WTC11 (cell line): Measurements from ENCODE around the gene LRATD1. TPM values are rescaled to one million over a fixed set of nuclear protein-coding genes. Genes with fewer than 3 reads are reported as not detected.

Source experiments
- ATAC-seq: fragments of 200-7000 bp; cut with Tn5 transposase; 2 replicates; pipeline ENCODE4 v1.10.0; 2021; ENCODE audit warnings: mild to moderate bottlenecking, moderate library complexity
- CTCF ChIA-PET: fragments of 300-600 bp; sonication (Branson Sonifier 250); formaldehyde crosslinking; loops from one replicate; lab custom pipeline; 2021; ENCODE audit warnings: antibody characterized with exemption; lab: Charles Lee
- POLR2A ChIA-PET: fragments of 350-600 bp; sonication (Branson Sonifier 250); formaldehyde crosslinking; loops from one replicate; lab custom pipeline; 2021; ENCODE audit warnings: antibody characterized with exemption; lab: Charles Lee
- DNase-seq: peaks from one replicate; pipeline ENCODE4 v3.0.0; 2021; ENCODE audit warnings: low spot score
- H3K27ac Mint-ChIP-seq: 2 replicates; pipeline ENCODE4 v1.8.0; 2021; ENCODE audit warnings: mixed read lengths
- H3K27me3 Mint-ChIP-seq: 2 replicates; pipeline ENCODE4 v1.8.0; 2021; ENCODE audit warnings: low read depth, mild to moderate bottlenecking, moderate library complexity, mixed read lengths
- H3K36me3 Mint-ChIP-seq: 2 replicates; pipeline ENCODE4 v1.8.0; 2021; ENCODE audit warnings: mixed read lengths
- H3K4me1 Mint-ChIP-seq: 2 replicates; pipeline ENCODE4 v1.8.0; 2022; ENCODE audit warnings: mixed read lengths
- H3K4me3 Mint-ChIP-seq: 2 replicates; pipeline ENCODE4 v1.8.0; 2021; ENCODE audit warnings: mild to moderate bottlenecking, moderate library complexity, mixed read lengths
- H3K9me3 Mint-ChIP-seq: 2 replicates; pipeline ENCODE4 v1.8.0; 2021; ENCODE audit warnings: mixed read lengths
- ARID4B ChIP-seq: sonication (generic); formaldehyde crosslinking; IDR thresholded peaks from 2 replicates; pipeline ENCODE4 v1.8.0; 2023; ENCODE audit warnings: missing genetic modification reagents, mild to moderate bottlenecking, borderline replicate concordance
- ATF1 ChIP-seq: sonication (generic); formaldehyde crosslinking; IDR thresholded peaks from 2 replicates; pipeline ENCODE4 v1.8.1; 2023; ENCODE audit warnings: mild to moderate bottlenecking, moderate library complexity, missing genetic modification reagents
- ELF4 ChIP-seq: sonication (generic); formaldehyde crosslinking; IDR thresholded peaks from 2 replicates; pipeline ENCODE4 v1.8.1; 2022; ENCODE audit warnings: low read depth, mild to moderate bottlenecking, moderate library complexity, missing genetic modification reagents
- ESRRA ChIP-seq: sonication (generic); formaldehyde crosslinking; IDR thresholded peaks from 2 replicates; pipeline ENCODE4 v1.8.1; 2022; ENCODE audit warnings: mild to moderate bottlenecking, missing genetic modification reagents, borderline replicate concordance
- ETV6 ChIP-seq: sonication (generic); formaldehyde crosslinking; IDR thresholded peaks from 2 replicates; pipeline ENCODE4 v1.8.1; 2022; ENCODE audit warnings: mild to moderate bottlenecking, missing genetic modification reagents
- FOXP1 ChIP-seq: sonication (generic); formaldehyde crosslinking; IDR thresholded peaks from 2 replicates; pipeline ENCODE4 v1.8.0; 2022; ENCODE audit warnings: missing genetic modification reagents, mild to moderate bottlenecking, moderate library complexity, borderline replicate concordance
- IRF2 ChIP-seq: sonication (generic); formaldehyde crosslinking; IDR thresholded peaks from 2 replicates; pipeline ENCODE4 v1.8.0; 2022; ENCODE audit warnings: low read depth, missing genetic modification reagents, borderline replicate concordance
- MAX ChIP-seq: sonication (generic); formaldehyde crosslinking; IDR thresholded peaks from 2 replicates; pipeline ENCODE4 v1.8.0; 2022; ENCODE audit warnings: mild to moderate bottlenecking, missing genetic modification reagents
- NR2C2 ChIP-seq: sonication (generic); formaldehyde crosslinking; IDR thresholded peaks from 2 replicates; pipeline ENCODE4 v1.8.0; 2022; ENCODE audit warnings: mild to moderate bottlenecking, missing genetic modification reagents
- NR3C1 ChIP-seq: sonication (generic); formaldehyde crosslinking; conservative IDR thresholded peaks from 2 replicates; pipeline ENCODE4 v1.8.1; 2023; ENCODE audit warnings: low read depth, mild to moderate bottlenecking, missing genetic modification reagents
- PRRX2 ChIP-seq: fragments of 250-450 bp; sonication (Bioruptor Pico); IDR thresholded peaks from 2 replicates; pipeline ENCODE4 v1.8.0; 2021; ENCODE audit warnings: mild to moderate bottlenecking
- SMAD3 ChIP-seq: sonication (generic); formaldehyde crosslinking; IDR thresholded peaks from 2 replicates; pipeline ENCODE4 v1.8.0; 2022; ENCODE audit warnings: missing genetic modification reagents, mild to moderate bottlenecking, borderline replicate concordance
- SMAD4 ChIP-seq: sonication (generic); formaldehyde crosslinking; IDR thresholded peaks from 2 replicates; pipeline ENCODE4 v1.8.0; 2022; ENCODE audit warnings: mild to moderate bottlenecking, missing genetic modification reagents
- SOX15 ChIP-seq: fragments of 250-450 bp; sonication (Bioruptor Pico); IDR thresholded peaks from 2 replicates; pipeline ENCODE4 v1.9.0; 2021; ENCODE audit warnings: mild to moderate bottlenecking
- SP1 ChIP-seq: sonication (generic); formaldehyde crosslinking; conservative IDR thresholded peaks from 2 replicates; pipeline ENCODE4 v1.8.1; 2022; ENCODE audit warnings: missing genetic modification reagents
- TCF7 ChIP-seq: sonication (generic); formaldehyde crosslinking; IDR thresholded peaks from 2 replicates; pipeline ENCODE4 v1.8.0; 2022; ENCODE audit warnings: mild to moderate bottlenecking, low read depth, missing genetic modification reagents, moderate library complexity
- USF2 ChIP-seq: sonication (generic); formaldehyde crosslinking; IDR thresholded peaks from 2 replicates; pipeline ENCODE4 v1.8.1; 2023; ENCODE audit warnings: mild to moderate bottlenecking, missing genetic modification reagents, moderate library complexity
- ZNF232 ChIP-seq: sonication (generic); formaldehyde crosslinking; IDR thresholded peaks from 2 replicates; pipeline ENCODE4 v1.8.0; 2022; ENCODE audit warnings: mild to moderate bottlenecking, missing genetic modification reagents
- ZNF425 ChIP-seq: fragments of 250-450 bp; sonication (Bioruptor Pico); conservative IDR thresholded peaks from 2 replicates; pipeline ENCODE4 v1.9.0; 2021; ENCODE audit warnings: mild to moderate bottlenecking
- ZNF671 ChIP-seq: fragments of 250-450 bp; sonication (Bioruptor Pico); IDR thresholded peaks from 2 replicates; pipeline ENCODE4 v1.8.0; 2021; ENCODE audit warnings: mild to moderate bottlenecking
- total RNA-seq: library from RNA; stranded (reverse); gene quantifications from 3 replicates; pipeline ENCODE4 v1.2.3, GENCODE V29; 2021
- TF ChIP-seq, protein P1 (sequence below): sonication (generic); formaldehyde crosslinking; IDR thresholded peaks from 2 replicates; pipeline ENCODE4 v1.8.1; 2023; ENCODE audit warnings: mild to moderate bottlenecking, missing genetic modification reagents
- TF ChIP-seq, protein P2 (sequence below): sonication (generic); formaldehyde crosslinking; IDR thresholded peaks from 2 replicates; pipeline ENCODE4 v1.8.1; 2022; ENCODE audit warnings: mild to moderate bottlenecking, moderate library complexity, missing genetic modification reagents
- TF ChIP-seq, protein P3 (sequence below): fragments of 250-450 bp; sonication (Bioruptor Pico); IDR thresholded peaks from 2 replicates; pipeline ENCODE4 v1.9.0; 2021; ENCODE audit warnings: mild to moderate bottlenecking
- TF ChIP-seq, protein P4 (sequence below): sonication (generic); formaldehyde crosslinking; conservative IDR thresholded peaks from 2 replicates; pipeline ENCODE4 v1.8.1; 2022; ENCODE audit warnings: mild to moderate bottlenecking, missing genetic modification reagents
- TF ChIP-seq, protein P5 (sequence below): sonication (generic); formaldehyde crosslinking; IDR thresholded peaks from 2 replicates; pipeline ENCODE4 v1.8.0; 2022; ENCODE audit warnings: mild to moderate bottlenecking, missing genetic modification reagents

LRATD1 gene
- total RNA-seq, 1 experiment from 2014 or later: 2.3 TPM

- no peak for DNase-seq
- TF ChIP-seq ESRRA (CRISPR knock-in tag) (no peak), SMAD3 (CRISPR knock-in tag) (no peak), ZNF671 (no peak), NR2C2 (CRISPR knock-in tag) (no peak), NR3C1 (CRISPR knock-in tag) (no peak), SOX15 (CRISPR knock-in tag) (no peak), ATF1 (no peak), ARID4B (no peak), TCF7 (no peak), MAX (CRISPR knock-in tag) (no peak), FOXP1 (CRISPR knock-in tag) (no peak)
- TF ChIP-seq, protein P1, sequence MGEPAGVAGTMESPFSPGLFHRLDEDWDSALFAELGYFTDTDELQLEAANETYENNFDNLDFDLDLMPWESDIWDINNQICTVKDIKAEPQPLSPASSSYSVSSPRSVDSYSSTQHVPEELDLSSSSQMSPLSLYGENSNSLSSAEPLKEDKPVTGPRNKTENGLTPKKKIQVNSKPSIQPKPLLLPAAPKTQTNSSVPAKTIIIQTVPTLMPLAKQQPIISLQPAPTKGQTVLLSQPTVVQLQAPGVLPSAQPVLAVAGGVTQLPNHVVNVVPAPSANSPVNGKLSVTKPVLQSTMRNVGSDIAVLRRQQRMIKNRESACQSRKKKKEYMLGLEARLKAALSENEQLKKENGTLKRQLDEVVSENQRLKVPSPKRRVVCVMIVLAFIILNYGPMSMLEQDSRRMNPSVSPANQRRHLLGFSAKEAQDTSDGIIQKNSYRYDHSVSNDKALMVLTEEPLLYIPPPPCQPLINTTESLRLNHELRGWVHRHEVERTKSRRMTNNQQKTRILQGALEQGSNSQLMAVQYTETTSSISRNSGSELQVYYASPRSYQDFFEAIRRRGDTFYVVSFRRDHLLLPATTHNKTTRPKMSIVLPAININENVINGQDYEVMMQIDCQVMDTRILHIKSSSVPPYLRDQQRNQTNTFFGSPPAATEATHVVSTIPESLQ (CRISPR knock-in tag): no peak
- TF ChIP-seq, protein P2, sequence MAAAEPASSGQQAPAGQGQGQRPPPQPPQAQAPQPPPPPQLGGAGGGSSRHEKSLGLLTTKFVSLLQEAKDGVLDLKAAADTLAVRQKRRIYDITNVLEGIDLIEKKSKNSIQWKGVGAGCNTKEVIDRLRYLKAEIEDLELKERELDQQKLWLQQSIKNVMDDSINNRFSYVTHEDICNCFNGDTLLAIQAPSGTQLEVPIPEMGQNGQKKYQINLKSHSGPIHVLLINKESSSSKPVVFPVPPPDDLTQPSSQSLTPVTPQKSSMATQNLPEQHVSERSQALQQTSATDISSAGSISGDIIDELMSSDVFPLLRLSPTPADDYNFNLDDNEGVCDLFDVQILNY (CRISPR knock-in tag): no peak
- TF ChIP-seq, protein P3, sequence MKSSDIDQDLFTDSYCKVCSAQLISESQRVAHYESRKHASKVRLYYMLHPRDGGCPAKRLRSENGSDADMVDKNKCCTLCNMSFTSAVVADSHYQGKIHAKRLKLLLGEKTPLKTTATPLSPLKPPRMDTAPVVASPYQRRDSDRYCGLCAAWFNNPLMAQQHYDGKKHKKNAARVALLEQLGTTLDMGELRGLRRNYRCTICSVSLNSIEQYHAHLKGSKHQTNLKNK: no peak
- TF ChIP-seq, protein P4, sequence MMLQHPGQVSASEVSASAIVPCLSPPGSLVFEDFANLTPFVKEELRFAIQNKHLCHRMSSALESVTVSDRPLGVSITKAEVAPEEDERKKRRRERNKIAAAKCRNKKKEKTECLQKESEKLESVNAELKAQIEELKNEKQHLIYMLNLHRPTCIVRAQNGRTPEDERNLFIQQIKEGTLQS (CRISPR knock-in tag): no peak
- no peaks in the 10 kb centered on the region for H3K9me3 Mint-ChIP-seq
- peak; percentile 51 for ATAC-seq
- H3K36me3 Mint-ChIP-seq: no peaks in the 10 kb centered on the region
- peaks cover 5% of the 10 kb centered on the region for H3K4me1 Mint-ChIP-seq
- POLR2A ChIA-PET: no interaction called here
- H3K4me3 Mint-ChIP-seq: no peak overlapping the region
- no peaks in the 10 kb centered on the region for H3K27me3 Mint-ChIP-seq
- no peak overlapping the region for H3K27ac Mint-ChIP-seq
- CTCF ChIA-PET: interaction anchor here (1.4 kb wide), 1 partner anchor 27 kb away, joined by 4 read pairs; no protein-coding TSS in a partner anchor
Observed at GRCh38 chr2:14661163-14661562, 28.6 kb downstream of the LRATD1 start.

- Mint-ChIP-seq H3K4me3 (no peak overlapping the region), H3K36me3 (no peaks in the 10 kb centered on the region), H3K9me3 (no peaks in the 10 kb centered on the region), H3K27ac (no peak overlapping the region), H3K4me1 (no peaks in the 10 kb centered on the region), H3K27me3 (no peaks in the 10 kb centered on the region)
- POLR2A ChIA-PET: no interaction called here
- CTCF ChIA-PET: interaction anchor here (0.6 to 1.4 kb wide), 7 partner anchors 13 to 904 kb away, joined by 3 to 4 read pairs (median 3); no protein-coding TSS in a partner anchor
- DNase-seq (no peak), ATAC-seq (no peak)
- TF ChIP-seq USF2 (CRISPR knock-in tag) (no peak), ELF4 (CRISPR knock-in tag) (no peak), ZNF232 (CRISPR knock-in tag) (no peak), ZNF425 (CRISPR knock-in tag) (no peak), PRRX2 (CRISPR knock-in tag) (no peak), ZNF671 (no peak), SP1 (CRISPR knock-in tag) (no peak), SMAD4 (CRISPR knock-in tag) (no peak), ETV6 (no peak), IRF2 (CRISPR knock-in tag) (no peak)
- TF ChIP-seq, protein P5, sequence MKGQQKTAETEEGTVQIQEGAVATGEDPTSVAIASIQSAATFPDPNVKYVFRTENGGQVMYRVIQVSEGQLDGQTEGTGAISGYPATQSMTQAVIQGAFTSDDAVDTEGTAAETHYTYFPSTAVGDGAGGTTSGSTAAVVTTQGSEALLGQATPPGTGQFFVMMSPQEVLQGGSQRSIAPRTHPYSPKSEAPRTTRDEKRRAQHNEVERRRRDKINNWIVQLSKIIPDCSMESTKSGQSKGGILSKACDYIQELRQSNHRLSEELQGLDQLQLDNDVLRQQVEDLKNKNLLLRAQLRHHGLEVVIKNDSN (CRISPR knock-in tag): no peak
Observed at GRCh38 chr2:14673351-14673875, 40.9 kb downstream of the LRATD1 start.
